NCI-H2196 (cell line): Measurements from ENCODE around the gene BTG1.
A peak's percentile ranks its signal among the peaks of the same experiment; 100 is the strongest.
"Not testable (repeated sequence)": the region's sequence is repeated elsewhere in the genome, so short reads cannot be mapped to it uniquely, and the experiment has no call there.

ENCODE experiments used
- DNase-seq: peaks from one replicate; lab custom pipeline; 2025; ENCODE audit not compliant: unreplicated experiment; lab: John Stamatoyannopoulos, UW

Gene BTG1

GRCh38 chr12:92149563-92149962 is 3.9 kb upstream of the BTG1 start:
- no peak for DNase-seq

GRCh38 chr12:92147491-92147890 is 1.8 kb upstream of the BTG1 start:
- DNase-seq: no peak

- no peak for DNase-seq
Measured at GRCh38 chr12:92146497-92147224, 1.0 kb upstream of the BTG1 start.

GRCh38 chr12:92145481-92145730 is 240 bp downstream of the BTG1 start:
- DNase-seq: no peak

GRCh38 chr12:92144631-92145480 is 790 bp downstream of the BTG1 start:
- DNase-seq: peak; percentile 60

GRCh38 chr12:92143686-92144630 is 1.7 kb downstream of the BTG1 start:
- peak; percentile 67 for DNase-seq

- no peak for DNase-seq
Measured at GRCh38 chr12:92143258-92143657, 2.4 kb downstream of the BTG1 start.

- DNase-seq: no peak
Measured at GRCh38 chr12:92142251-92142926, 3.3 kb downstream of the BTG1 start.

- DNase-seq: no peak
Measured at GRCh38 chr12:92141591-92142121, 4.0 kb downstream of the BTG1 start.

GRCh38 chr12:92140896-92141536 is 4.6 kb downstream of the BTG1 start:
- no peak for DNase-seq

GRCh38 chr12:92140156-92140555 is 5.5 kb downstream of the BTG1 start:
- no peak for DNase-seq

GRCh38 chr12:92139634-92140150 is 6.0 kb downstream of the BTG1 start:
- DNase-seq: no peak

- no peak for DNase-seq
Measured at GRCh38 chr12:92138626-92139025, 7.0 kb downstream of the BTG1 start.

GRCh38 chr12:92138144-92138543 is 7.5 kb downstream of the BTG1 start:
- no peak for DNase-seq

GRCh38 chr12:92136965-92137721 is 8.5 kb downstream of the BTG1 start:
- no peak for DNase-seq

- DNase-seq: no peak
Measured at GRCh38 chr12:92136026-92136730, 9.5 kb downstream of the BTG1 start.

GRCh38 chr12:92135541-92135940 is 10.1 kb downstream of the BTG1 start:
- not testable (repeated sequence) for DNase-seq

GRCh38 chr12:92134638-92135274 is 10.9 kb downstream of the BTG1 start:
- no peak for DNase-seq
